Measurements from ENCODE around the gene HLA-DQA1.
"Not testable (repeated sequence)": the region's sequence is repeated elsewhere in the genome, so short reads cannot be mapped to it uniquely, and the experiment has no call there.

The HLA-DQA1 gene

DNA sequence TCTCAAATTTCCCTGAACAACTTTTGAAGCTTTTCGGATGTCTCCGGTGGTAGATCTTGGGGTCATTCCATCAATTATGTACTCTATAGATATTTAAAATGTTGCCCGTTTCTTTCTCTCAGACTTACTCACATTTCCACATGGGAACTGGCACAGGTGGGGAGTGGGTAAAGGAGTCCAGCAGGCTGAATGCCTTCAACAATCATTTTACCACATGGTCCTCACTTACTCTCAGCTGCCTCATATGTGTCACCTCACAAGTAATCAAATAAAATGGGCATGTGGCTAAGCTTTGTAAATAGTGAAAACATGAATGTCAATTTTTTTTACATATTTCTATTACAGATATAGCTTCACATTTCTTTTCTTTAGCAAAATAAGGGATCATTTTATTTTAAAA, 677 bp downstream of the HLA-DQA1 start:
- Mint-ChIP-seq H3K27me3 (peaks cover 3% of the 10 kb centered on the region), H3K27ac (no peak overlapping the region), H3K4me1 (ENCODE audit: low read depth) (peaks cover 5% of the 10 kb centered on the region), H3K9me3 (ENCODE audit: low read depth) (no peaks in the 10 kb centered on the region), H3K4me3 (no peak overlapping the region), H3K36me3 (no peaks in the 10 kb centered on the region)

DNA sequence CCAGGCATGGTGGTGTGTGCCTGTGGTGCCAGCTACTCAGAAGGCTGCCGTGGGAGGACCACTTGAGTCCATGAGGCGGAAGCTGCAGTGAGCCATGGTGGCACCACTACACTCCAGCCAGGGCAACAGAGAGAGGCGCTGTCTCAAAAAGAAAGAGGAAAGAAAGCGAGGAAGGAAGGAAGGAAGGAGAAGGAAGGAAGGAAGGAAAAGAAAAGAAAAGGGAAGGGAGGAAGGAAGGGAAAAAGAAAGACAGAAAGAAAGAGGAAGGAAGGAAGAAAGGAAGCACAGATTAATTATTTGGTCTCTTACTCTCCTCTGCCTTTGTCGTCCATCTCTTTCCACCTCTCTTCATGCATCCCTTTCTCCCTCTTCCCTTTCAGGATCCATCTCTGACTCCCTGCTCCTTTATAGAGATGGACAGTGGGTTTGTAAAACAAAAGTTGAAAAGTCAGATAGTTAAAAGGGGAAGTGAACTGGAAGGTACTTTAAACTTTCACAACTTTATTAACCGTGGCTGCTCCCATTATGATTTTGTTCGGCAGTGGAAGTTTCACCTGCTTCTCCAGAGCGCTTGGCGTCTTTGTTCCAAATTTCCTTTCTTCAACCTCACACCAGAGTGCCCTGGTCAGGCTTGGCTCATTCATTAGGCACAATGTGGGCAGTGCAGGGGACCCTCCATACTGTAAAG, 1.5 kb downstream of the HLA-DQA1 start:
- Mint-ChIP-seq H3K4me3 (no peak overlapping the region), H3K36me3 (no peaks in the 10 kb centered on the region), H3K9me3 (ENCODE audit: low read depth) (no peaks in the 10 kb centered on the region), H3K27ac (no peak overlapping the region), H3K4me1 (ENCODE audit: low read depth) (peaks cover 5% of the 10 kb centered on the region), H3K27me3 (peaks cover 3% of the 10 kb centered on the region)

DNA sequence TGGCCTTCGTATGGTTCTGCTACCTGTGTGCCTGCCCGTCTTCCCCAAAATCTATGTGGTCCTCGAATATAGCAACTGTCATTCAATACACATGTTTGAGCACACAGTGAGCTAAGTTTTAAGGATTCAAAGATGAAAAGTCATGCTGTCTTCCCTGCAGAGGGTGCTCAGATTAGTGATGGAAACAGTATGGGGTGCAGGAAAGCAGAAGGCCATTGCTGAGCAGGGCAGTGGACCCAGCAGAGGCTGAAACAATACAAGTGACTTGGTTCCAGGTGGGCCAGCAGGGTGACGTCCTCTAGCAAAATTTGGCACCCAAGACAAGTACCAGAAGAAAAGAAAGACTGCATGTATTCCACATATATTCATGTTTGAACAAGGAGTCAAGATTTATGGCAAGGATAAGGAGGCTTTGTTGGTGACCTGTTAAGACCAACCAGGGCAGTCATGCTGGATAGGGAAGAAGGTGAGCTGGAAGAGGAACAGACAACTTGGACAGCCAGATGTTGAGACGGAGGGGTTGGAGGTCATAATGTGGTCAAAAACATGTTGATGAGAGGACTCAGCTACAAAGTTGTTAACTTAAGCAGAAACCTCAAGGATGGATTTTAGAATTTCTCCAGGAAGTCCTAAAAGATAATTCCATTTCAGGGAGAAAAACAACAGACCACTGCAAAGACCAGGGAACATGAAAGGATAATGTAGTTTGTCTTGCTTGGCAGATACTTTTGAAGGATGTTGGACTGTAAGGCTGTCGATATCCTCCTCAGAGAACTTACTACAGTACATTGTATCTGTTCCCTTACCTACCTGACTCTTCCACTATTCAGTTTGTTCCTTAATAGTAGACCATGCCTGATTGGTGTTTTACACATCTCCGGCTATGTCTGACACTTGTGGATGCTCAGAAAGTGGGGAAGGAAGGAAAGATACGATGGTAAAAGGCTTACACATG, 2.5 kb downstream of the HLA-DQA1 start:
- Mint-ChIP-seq H3K27ac (no peak overlapping the region), H3K4me1 (ENCODE audit: low read depth) (peaks cover 3% of the 10 kb centered on the region), H3K9me3 (ENCODE audit: low read depth) (no peaks in the 10 kb centered on the region)

DNA sequence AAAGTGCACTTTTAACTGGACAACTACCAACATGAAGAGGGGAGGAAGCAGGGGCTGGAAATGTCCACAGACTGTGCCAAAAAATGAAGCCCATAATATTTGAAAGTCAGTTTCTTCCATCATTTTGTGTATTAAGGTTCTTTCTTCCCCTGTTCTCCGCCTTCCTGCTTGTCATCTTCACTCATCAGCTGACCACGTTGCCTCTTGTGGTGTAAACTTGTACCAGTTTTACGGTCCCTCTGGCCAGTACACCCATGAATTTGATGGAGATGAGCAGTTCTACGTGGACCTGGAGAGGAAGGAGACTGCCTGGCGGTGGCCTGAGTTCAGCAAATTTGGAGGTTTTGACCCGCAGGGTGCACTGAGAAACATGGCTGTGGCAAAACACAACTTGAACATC, 3.9 kb downstream of the HLA-DQA1 start:
- peaks cover 3% of the 10 kb centered on the region for H3K4me1 Mint-ChIP-seq (ENCODE audit: low read depth)
- H3K36me3 Mint-ChIP-seq: no peaks in the 10 kb centered on the region
- H3K27me3 Mint-ChIP-seq: peaks cover 3% of the 10 kb centered on the region
- H3K27ac Mint-ChIP-seq: no peak overlapping the region
- no peaks in the 10 kb centered on the region for H3K9me3 Mint-ChIP-seq (ENCODE audit: low read depth)
- no peak overlapping the region for H3K4me3 Mint-ChIP-seq

More for the DNA sequence above, 2.5 kb downstream of the HLA-DQA1 start:
- Mint-ChIP-seq H3K4me3 (no peak overlapping the region), H3K27me3 (peaks cover 3% of the 10 kb centered on the region), H3K36me3 (no peaks in the 10 kb centered on the region)

DNA sequence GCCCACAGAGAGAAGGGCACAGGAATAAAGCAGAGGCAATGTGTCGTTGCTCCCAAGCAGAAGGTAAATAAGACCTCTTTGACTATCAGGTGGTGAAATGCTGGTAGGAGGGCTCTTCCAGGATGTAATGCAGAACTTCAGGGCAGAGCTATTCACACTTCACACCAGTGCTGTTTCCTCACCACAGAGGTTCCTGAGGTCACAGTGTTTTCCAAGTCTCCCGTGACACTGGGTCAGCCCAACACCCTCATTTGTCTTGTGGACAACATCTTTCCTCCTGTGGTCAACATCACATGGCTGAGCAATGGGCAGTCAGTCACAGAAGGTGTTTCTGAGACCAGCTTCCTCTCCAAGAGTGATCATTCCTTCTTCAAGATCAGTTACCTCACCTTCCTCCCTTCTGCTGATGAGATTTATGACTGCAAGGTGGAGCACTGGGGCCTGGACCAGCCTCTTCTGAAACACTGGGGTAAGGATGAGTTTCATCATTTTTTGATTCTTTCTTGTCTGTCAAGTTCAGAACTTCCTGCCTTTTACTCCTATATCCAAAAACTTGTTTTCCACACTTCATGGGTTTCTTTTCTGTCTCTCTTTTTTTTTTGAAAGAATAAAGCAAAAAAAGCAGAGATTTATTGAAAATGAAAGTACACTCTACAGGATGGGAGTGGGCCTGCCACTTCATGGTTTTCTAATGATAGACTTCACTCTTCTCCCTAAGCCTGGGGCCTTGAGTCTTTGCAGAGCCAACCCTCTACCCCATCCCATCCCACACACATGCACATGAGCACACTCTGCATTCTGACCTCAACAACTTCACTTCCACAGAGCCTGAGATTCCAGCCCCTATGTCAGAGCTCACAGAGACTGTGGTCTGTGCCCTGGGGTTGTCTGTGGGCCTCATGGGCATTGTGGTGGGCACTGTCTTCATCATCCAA, 4.8 kb downstream of the HLA-DQA1 start:
- H3K9me3 Mint-ChIP-seq (ENCODE audit: low read depth); H3K27ac Mint-ChIP-seq; H3K4me3 Mint-ChIP-seq; H3K4me1 Mint-ChIP-seq (ENCODE audit: low read depth); H3K36me3 Mint-ChIP-seq; H3K27me3 Mint-ChIP-seq: not testable (repeated sequence)

DNA sequence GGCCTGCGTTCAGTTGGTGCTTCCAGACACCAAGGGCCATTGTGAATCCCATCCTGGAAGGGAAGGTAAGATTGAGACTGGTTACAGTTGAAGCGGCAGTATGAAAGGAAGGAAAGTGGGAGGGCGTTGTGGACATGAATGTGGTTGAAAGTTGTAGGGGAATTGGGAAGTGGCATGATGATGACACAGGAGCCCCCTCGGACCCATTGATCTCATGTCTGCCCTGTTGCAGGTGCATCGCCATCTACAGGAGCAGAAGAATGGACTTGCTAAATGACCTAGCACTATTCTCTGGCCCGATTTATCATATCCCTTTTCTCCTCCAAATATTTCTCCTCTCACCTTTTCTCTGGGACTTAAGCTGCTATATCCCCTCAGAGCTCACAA, 5.5 kb downstream of the HLA-DQA1 start:
- no peak overlapping the region for H3K4me3 Mint-ChIP-seq
- H3K9me3 Mint-ChIP-seq (ENCODE audit: low read depth): no peaks in the 10 kb centered on the region
- no peaks in the 10 kb centered on the region for H3K36me3 Mint-ChIP-seq
- no peak overlapping the region for H3K27ac Mint-ChIP-seq
- H3K4me1 Mint-ChIP-seq (ENCODE audit: low read depth): peaks cover 3% of the 10 kb centered on the region
- no peaks in the 10 kb centered on the region for H3K27me3 Mint-ChIP-seq

DNA sequence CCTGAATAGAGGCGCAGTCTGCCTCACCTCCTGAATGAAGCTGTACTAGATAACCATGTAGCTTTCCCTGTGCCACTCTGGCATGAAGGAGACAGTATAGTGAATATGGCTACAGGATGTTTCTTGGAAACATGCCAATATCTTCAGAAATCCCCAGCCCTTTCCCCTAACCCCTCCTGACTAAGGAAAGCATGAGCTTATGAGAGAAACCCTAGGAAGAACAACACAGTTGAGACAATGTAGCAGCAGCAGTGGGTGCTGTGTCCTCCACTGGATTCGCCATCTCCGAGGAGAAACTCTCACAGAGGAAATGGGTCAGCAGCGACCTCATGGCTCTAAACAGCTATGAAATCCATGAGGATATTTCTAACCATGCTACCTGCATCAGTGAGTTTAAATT, 6.7 kb downstream of the HLA-DQA1 start:
- Mint-ChIP-seq H3K36me3 (no peaks in the 10 kb centered on the region), H3K27ac (no peak overlapping the region), H3K9me3 (ENCODE audit: low read depth) (no peaks in the 10 kb centered on the region), H3K27me3 (no peaks in the 10 kb centered on the region), H3K4me1 (ENCODE audit: low read depth) (peaks cover 3% of the 10 kb centered on the region), H3K4me3 (no peak overlapping the region)

DNA sequence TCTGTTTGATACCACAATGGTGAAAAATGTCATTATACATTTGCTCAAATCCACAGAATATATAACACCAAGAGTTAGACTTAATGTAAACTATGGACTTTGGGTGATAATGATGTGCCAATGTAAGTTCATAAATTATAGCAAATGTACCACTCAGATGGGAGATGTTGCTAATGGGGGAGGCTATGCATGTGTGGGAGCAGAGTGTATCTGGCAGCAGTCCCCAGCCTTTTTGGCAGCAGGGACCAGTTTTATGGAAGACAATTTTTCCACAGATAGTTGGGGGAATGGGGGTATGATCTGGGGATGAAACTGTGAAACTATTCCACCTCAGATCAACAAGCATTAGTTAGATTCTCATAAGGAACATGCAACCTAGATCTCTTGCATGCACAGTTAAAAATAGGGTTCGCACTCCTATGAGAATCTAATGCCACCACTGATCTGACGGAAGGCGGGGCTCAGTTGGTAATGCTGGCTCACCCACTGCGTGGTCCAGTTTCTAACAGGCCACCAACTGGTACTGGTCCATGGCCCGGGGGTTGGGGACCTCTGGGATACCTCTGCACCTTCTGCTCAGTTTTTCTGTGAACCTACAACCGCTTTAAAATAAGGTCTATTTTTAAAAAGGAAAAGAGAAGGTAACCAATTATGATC, 8.0 kb downstream of the HLA-DQA1 start:
- H3K36me3 Mint-ChIP-seq: no peaks in the 10 kb centered on the region
- peaks cover 3% of the 10 kb centered on the region for H3K4me1 Mint-ChIP-seq (ENCODE audit: low read depth)
- no peak overlapping the region for H3K4me3 Mint-ChIP-seq
- H3K27me3 Mint-ChIP-seq: no peaks in the 10 kb centered on the region
- H3K9me3 Mint-ChIP-seq (ENCODE audit: low read depth): no peaks in the 10 kb centered on the region
- H3K27ac Mint-ChIP-seq: no peak overlapping the region

DNA sequence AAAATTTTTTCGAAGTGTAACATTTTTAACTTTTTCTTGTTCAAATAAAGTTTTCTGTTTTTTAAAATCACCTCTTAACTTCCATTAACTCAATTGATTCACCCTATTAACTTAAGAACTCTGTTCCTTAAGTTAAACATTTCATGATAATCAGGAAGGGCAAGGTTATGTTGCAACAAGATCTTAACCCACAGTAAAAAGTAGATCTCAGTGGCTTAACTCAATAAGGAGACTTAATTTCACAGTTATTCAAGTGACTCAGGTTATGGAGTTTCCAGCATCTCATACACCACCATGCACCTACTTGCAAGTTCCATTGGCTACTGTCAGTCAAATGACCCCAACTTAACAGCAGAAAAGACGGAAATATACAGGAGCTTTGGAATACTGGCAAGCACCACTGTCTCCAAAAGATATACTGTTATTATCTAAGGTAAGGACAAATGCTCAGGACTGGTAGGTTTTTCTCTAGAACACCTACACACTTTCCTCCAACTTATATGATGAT, 18.1 kb downstream of the HLA-DQA1 start:
- Mint-ChIP-seq H3K27me3 (no peaks in the 10 kb centered on the region), H3K4me3 (no peak overlapping the region), H3K36me3 (no peaks in the 10 kb centered on the region), H3K4me1 (ENCODE audit: low read depth) (no peaks in the 10 kb centered on the region), H3K9me3 (ENCODE audit: low read depth) (peaks cover 3% of the 10 kb centered on the region), H3K27ac (no peak overlapping the region)

DNA sequence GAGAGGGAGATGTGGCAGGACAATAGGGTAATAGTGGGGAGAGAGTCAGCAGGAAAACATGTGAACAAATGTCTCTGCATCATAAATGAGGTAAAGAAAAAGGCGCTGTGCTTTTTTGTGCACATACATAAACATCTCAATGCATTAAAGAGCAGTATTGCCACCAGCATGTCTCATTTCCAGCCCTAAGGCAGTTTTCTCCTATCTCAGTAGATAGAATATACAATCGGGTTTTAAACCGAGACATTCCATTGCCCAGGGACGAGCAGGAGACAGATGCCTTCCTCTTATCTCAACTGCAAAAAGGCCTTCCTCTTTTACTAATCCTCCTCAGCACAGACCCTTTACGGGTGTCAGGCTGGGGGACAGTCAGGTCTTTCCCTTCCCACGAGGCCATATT, 20.1 kb downstream of the HLA-DQA1 start:
- H3K4me3 Mint-ChIP-seq; H3K27me3 Mint-ChIP-seq; H3K9me3 Mint-ChIP-seq (ENCODE audit: low read depth); H3K36me3 Mint-ChIP-seq; H3K27ac Mint-ChIP-seq; H3K4me1 Mint-ChIP-seq (ENCODE audit: low read depth): not testable (repeated sequence)

DNA sequence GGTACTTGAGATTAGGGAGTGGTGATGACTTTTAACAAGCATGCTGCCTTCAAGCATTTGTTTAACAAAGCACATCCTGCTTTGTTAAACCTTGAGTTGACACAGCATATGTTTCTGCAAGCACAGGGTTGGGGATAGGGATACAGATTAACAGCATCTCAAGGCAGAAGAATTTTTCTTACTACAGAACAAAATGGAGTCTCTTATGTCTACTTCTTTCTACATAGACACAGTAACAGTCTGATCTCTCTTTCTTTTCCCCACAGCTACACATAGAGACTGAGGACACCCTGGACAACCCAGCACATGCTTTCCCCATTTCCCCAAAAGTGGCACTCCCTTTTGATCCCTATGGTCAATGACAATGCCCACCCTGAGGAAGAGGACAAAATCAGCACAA, 20.6 kb downstream of the HLA-DQA1 start:
- not testable (repeated sequence) for H3K4me3 Mint-ChIP-seq; H3K36me3 Mint-ChIP-seq; H3K9me3 Mint-ChIP-seq (ENCODE audit: low read depth); H3K27me3 Mint-ChIP-seq; H3K27ac Mint-ChIP-seq; H3K4me1 Mint-ChIP-seq (ENCODE audit: low read depth)

DNA sequence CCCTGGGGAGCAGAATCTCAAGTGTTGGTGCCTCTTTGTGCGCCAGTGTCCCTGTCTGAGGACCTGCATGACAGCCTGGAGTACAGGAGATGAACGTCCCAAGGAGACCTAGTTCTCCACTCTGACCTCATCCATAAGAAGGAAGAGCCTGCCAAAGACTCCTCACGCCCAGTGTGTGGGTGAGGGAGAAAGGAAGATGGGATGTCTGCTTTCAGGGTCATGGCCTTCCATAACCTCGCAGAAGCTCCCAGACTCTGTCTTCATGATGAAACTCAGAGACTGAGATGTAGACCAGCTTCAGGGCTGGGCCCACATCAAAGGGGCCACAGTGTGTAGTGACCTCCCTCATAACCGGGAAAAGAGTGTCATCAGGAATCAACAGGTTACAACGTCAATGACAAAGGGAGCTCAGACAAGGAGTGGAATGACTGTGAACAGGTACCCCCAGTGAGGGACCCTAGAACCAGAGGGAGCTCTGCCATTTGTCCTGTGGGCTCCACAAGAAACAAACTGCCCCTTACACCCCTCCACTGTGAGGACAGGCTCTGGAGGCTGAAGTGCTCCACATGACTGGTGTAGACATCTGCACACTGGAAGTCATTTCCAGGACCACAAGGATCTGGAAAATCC, 21.2 kb downstream of the HLA-DQA1 start:
- H3K27me3 Mint-ChIP-seq: peaks cover under 1% of the 10 kb centered on the region
- H3K9me3 Mint-ChIP-seq (ENCODE audit: low read depth): peaks cover 3% of the 10 kb centered on the region
- H3K27ac Mint-ChIP-seq: no peak overlapping the region
- no peaks in the 10 kb centered on the region for H3K36me3 Mint-ChIP-seq
- peaks cover under 1% of the 10 kb centered on the region for H3K4me1 Mint-ChIP-seq (ENCODE audit: low read depth)
- H3K4me3 Mint-ChIP-seq: no peak overlapping the region

DNA sequence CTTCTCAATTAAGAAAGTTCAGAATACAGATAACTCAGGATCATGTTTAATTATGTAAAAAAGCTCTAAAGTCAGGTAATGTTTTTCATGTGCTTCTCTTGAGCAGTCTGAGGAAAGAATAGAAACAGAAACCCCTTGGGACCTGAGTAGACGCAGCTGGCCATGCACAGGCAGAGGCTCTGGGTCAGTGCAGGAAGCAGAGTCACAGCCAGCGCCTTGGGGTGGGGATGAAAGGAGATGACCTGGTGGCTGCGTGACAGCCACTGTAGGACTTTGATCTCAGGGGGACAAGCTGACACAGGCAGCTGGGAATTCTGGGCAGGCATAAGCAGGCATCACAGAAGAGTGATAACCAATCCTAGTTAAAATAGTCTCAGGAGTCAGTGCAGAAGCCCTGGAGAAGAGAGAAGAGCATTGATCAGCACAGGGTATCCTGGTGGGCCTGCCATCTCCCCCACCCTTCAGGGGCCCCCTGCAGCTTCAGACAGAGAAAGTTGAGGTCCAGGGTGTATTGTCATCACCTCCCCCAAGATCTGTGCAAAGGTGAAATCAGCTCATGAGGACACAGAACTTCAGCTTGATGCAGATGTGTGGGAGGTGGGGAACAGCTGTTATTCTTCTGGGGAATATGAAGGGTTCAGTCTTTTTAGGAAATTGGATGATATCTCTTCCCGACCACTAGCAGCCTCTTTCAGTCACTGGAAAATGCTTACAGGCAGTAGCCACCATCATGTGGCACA, 22.8 kb downstream of the HLA-DQA1 start:
- Mint-ChIP-seq H3K27me3 (peaks cover 4% of the 10 kb centered on the region), H3K4me1 (ENCODE audit: low read depth) (peaks cover 8% of the 10 kb centered on the region), H3K27ac (no peak overlapping the region), H3K36me3 (no peaks in the 10 kb centered on the region), H3K9me3 (ENCODE audit: low read depth) (peaks cover 3% of the 10 kb centered on the region), H3K4me3 (no peak overlapping the region)

Data from activated naive CD8-positive, alpha-beta T cell (primary cell).